Mucosa of rectum (tissue), 2 donors: ENCODE data around the gene PAQR4.

ENCODE experiments used
- H3K27ac ChIP-seq, 2 donors: one replicate each; pipeline ENCODE4 v1.7.0; 2013; ENCODE audit warnings: inconsistent platforms in 2 of 2, low read depth in 2 of 2, low read length in 2 of 2
- H3K27me3 ChIP-seq, 2 donors: one replicate each; pipeline ENCODE4 v1.7.0; 2013; ENCODE audit warnings: low read length in 2 of 2; ENCODE audit not compliant: control insufficient read depth in 2 of 2, insufficient read depth in 2 of 2
- H3K36me3 ChIP-seq, 2 donors: one replicate each; pipeline ENCODE4 v1.7.0; 2013; ENCODE audit warnings: low read length in 2 of 2; ENCODE audit not compliant: control insufficient read depth in 2 of 2, insufficient read depth in 2 of 2
- H3K4me1 ChIP-seq, 2 donors: one replicate each; pipeline ENCODE4 v1.7.0; 2013; ENCODE audit warnings: low read length in 2 of 2, mild to moderate bottlenecking in 1 of 2; ENCODE audit not compliant: control insufficient read depth in 2 of 2, insufficient read depth in 2 of 2
- H3K4me3 ChIP-seq, 2 donors: one replicate each; pipeline ENCODE4 v1.7.0; 2013; ENCODE audit warnings: low read length in 2 of 2
- H3K9ac ChIP-seq, 2 donors: one replicate each; pipeline ENCODE4 v1.7.0; 2013; ENCODE audit warnings: low read length in 2 of 2, low read depth in 1 of 2, mild to moderate bottlenecking in 1 of 2
- H3K9me3 ChIP-seq, 2 donors: one replicate each; pipeline ENCODE4 v1.7.0; 2013; ENCODE audit warnings: low read length in 2 of 2; ENCODE audit not compliant: control insufficient read depth in 2 of 2
- donor health status: healthy.
- donor health status: Normal muscosa, but diverticular disease.

The PAQR4 gene

DNA sequence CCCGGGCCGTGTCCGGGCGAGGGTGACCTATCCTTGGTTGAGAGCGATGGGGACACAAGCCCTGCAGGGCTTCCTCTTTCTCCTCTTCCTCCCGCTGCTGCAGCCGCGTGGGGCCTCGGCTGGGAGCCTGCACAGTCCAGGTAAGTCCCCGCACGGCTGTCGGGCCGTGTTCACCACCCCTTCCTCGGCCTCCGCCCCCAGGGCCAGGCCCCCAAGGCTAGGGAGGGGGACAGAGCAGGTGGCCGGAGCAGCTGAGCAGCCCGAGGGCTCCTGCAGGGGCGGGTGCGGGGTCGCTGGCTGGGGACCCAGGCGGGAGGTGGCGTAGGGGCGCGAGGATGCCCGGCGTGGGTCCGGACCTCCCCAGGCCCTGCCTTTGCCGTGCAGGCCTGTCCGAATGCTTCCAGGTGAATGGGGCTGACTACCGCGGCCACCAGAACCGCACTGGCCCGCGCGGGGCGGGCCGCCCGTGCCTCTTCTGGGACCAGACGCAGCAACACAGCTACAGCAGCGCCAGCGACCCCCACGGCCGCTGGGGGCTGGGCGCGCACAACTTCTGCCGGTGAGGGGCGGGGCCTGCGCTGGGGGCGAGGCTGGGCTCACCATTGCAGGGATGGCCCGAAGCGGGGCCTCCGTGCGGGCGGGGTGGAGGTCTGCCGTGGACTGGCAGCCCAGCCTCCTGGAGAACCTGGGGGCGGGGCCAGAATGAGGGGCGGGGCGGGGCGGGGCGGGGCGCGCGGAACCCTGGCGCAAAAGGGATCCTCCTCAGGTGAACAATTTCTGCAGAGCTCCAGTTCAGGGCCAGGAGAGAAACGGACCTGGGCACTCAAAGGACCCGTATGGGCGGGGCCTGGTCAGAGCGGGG is 4.4 kb upstream of the PAQR4 start:
- H3K4me3 ChIP-seq: peak overlapping the region in 1 of 2 donors; percentile 43
- H3K9me3 ChIP-seq: no peaks in the 10 kb centered on the region
- no peak overlapping the region for H3K27ac ChIP-seq
- peaks cover 20 to 25% of the 10 kb centered on the region in 2 donors for H3K4me1 ChIP-seq
- H3K27me3 ChIP-seq: peaks cover 32 to 45% of the 10 kb centered on the region in 2 donors
- H3K9ac ChIP-seq: no peak overlapping the region
- no peaks in the 10 kb centered on the region for H3K36me3 ChIP-seq

DNA sequence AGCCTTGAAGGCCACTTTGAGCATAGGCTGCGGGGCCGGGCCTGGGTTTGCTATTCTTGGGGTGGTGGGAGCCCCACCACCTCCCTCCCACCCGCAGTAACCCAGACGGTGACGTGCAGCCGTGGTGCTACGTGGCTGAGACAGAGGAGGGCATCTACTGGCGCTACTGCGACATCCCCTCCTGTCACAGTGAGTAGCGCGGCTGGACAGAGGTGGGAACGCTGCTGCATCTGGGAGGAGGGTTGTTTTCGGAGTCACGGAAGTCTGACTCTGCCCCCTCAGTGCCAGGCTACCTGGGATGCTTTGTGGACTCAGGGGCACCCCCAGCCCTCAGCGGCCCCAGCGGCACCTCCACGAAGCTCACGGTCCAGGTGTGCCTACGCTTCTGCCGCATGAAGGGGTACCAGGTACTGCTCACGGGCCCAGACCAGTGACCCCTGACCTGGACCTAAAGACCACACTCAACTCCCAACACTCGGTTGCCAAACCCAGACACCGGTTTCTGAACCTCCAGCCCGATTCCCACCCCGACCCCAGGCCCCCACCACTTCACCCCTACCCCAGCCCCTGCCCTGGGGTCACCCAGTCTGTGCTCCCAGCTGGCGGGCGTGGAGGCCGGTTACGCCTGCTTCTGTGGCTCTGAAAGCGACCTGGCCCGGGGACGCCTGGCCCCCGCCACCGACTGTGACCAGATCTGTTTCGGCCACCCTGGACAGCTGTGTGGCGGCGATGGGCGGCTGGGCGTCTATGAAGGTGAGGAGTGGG is 2.9 kb upstream of the PAQR4 start:
- Histone ChIP-seq H3K36me3 (no peaks in the 10 kb centered on the region), H3K9me3 (no peaks in the 10 kb centered on the region), H3K9ac (no peak overlapping the region), H3K27me3 (peaks cover 32 to 45% of the 10 kb centered on the region in 2 donors), H3K27ac (no peak overlapping the region), H3K4me1 (peaks cover 27 to 37% of the 10 kb centered on the region in 2 donors), H3K4me3 (peak overlapping the region in 1 of 2 donors; percentile 35)

DNA sequence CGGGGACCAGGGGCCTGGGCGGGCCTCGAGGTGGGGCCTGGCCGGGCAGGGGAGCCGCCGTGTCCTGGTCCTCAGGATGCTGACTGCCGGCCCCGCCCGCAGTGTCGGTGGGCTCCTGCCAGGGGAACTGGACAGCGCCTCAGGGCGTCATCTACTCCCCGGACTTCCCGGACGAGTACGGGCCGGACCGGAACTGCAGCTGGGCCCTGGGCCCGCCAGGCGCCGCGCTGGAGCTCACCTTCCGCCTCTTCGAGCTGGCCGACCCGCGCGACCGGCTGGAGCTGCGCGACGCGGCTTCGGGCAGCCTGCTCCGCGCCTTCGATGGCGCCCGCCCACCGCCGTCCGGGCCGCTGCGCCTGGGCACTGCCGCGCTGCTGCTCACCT is 2.3 kb upstream of the PAQR4 start:
- Histone ChIP-seq H3K36me3 (no peaks in the 10 kb centered on the region), H3K9me3 (no peaks in the 10 kb centered on the region), H3K4me3 (peak overlapping the region in 1 of 2 donors; percentile 35), H3K4me1 (peaks cover 24 to 37% of the 10 kb centered on the region in 2 donors), H3K9ac (peak overlapping the region in 1 of 2 donors; percentile 16), H3K27me3 (peaks cover 29 to 42% of the 10 kb centered on the region in 2 donors), H3K27ac (no peak overlapping the region)

DNA sequence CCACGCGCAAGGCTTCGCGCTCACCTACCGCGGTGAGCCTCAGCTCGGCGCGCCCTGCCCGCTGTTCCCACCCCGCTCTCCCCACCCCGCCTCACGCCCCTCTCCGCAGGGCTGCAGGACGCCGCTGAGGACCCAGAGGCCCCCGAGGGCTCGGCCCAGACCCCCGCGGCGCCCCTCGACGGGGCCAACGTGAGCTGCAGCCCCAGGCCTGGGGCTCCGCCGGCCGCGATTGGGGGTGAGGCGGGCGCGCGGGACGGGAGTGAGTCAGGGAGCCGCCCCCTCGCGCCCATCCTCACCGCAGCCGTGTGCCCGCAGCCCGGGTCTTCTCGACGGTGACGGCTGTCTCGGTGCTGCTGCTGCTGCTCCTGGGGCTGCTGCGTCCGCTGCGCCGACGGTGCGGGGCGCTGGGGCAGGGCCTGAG is 1.9 kb upstream of the PAQR4 start:
- Histone ChIP-seq H3K9ac (no peak overlapping the region), H3K27me3 (peaks cover 25 to 38% of the 10 kb centered on the region in 2 donors), H3K9me3 (no peaks in the 10 kb centered on the region), H3K27ac (no peak overlapping the region), H3K4me3 (no peak overlapping the region), H3K4me1 (peaks cover 23 to 37% of the 10 kb centered on the region in 2 donors), H3K36me3 (no peaks in the 10 kb centered on the region)

DNA sequence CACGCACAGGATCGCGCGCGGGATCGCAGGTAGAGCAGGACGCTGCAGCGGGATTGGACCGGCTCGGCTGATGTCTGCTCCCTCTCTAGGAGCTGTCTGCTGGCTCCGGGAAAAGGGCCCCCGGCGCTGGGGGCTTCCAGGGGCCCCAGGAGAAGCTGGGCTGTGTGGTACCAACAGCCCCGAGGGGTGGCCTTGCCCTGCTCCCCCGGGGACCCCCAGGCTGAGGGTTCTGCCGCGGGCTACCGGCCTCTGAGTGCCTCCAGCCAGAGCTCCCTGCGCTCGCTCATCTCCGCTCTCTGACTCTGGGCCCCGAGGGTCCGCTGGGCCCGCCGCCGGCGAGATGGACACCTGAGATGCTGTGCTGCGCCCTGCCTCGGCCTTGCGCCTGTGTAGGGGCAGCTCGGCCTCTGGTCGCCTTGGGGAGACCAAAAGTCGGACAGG is 1.4 kb upstream of the PAQR4 start:
- H3K4me1 ChIP-seq: peaks cover 23 to 37% of the 10 kb centered on the region in 2 donors

DNA sequence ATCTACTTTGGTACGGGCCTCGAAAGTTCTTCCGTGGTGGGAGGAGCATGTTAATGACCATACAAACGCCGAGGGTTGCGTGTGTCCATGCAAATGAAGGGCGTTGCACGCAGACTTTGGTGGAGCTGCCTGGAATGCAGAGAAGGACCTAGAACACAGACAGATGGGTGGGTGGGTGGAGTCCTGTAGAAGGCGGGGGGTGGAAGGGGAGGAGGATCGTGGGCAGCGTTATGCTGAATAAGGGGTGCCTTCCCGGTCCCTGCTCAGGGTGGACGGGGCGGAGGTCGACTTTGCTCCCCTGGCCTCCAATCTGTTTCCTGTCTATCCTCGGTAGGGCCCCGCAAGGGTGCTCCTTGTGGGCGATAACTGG is 795 bp upstream of the PAQR4 start:
- Histone ChIP-seq H3K4me1 (peaks cover 23 to 37% of the 10 kb centered on the region in 2 donors), H3K9ac (peak overlapping the region; percentile 32 to 75), H3K36me3 (no peaks in the 10 kb centered on the region), H3K9me3 (no peaks in the 10 kb centered on the region), H3K4me3 (peak overlapping the region; percentile 69 to 78), H3K27me3 (peaks cover 18 to 30% of the 10 kb centered on the region in 2 donors), H3K27ac (peak overlapping the region; percentile 59 to 68)

More for the DNA sequence above, 1.4 kb upstream of the PAQR4 start:
- no peak overlapping the region for H3K9ac ChIP-seq
- no peak overlapping the region for H3K27ac ChIP-seq
- H3K9me3 ChIP-seq: no peaks in the 10 kb centered on the region
- peak overlapping the region in 1 of 2 donors; percentile 78 for H3K4me3 ChIP-seq
- H3K27me3 ChIP-seq: peaks cover 20 to 32% of the 10 kb centered on the region in 2 donors
- no peaks in the 10 kb centered on the region for H3K36me3 ChIP-seq

DNA sequence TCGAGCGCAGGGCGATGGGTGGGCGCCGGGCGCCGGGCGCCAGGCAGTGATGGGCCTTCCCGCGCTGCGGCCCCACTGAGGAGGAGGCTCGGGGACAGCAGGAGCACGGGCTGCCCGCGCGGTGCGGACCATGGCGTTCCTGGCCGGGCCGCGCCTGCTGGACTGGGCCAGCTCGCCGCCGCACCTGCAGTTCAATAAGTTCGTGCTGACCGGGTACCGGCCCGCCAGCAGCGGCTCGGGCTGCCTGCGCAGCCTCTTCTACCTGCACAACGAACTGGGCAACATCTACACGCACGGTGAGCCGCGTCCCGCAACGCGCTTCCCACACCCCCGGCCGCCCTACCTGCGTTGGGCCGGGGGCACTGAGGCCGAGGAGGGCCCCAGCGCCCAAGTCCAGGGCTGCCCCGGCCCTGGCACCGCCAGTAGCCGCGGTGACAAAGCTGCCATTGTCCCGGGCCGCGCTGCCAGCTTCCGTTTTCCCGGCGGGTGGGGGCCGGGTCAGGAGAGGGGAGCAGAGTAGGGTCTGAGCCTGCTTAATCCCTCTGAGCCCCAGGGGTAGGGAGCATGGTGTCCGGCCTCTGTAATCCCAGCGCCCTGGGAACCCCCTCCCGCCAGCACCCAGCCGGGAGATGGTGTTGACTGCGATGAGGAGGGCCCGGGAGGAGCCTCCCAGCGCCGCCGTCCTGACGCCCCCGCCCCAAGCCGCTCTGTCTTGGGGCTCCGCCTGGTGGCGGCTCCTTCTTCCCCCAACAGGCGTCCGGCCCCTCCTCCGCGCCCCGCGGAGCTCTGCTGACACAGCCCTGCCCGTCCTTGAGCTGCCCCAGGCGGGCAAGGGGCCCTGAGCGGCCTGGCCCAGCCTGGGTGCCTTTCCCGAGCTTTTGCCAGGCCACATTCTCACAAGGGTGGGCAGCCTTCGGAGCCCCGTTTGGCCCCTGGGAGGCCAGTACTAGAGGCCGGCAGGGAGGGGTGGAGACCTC is 685 bp downstream of the PAQR4 start:
- no peaks in the 10 kb centered on the region for H3K36me3 ChIP-seq
- no peaks in the 10 kb centered on the region for H3K9me3 ChIP-seq
- H3K9ac ChIP-seq: peak overlapping the region; percentile 70 to 75
- peaks cover 16 to 30% of the 10 kb centered on the region in 2 donors for H3K4me1 ChIP-seq
- peak overlapping the region; percentile 59 to 68 for H3K27ac ChIP-seq
- peaks cover 16% of the 10 kb centered on the region in 2 donors for H3K27me3 ChIP-seq
- peak overlapping the region; percentile 69 to 78 for H3K4me3 ChIP-seq

DNA sequence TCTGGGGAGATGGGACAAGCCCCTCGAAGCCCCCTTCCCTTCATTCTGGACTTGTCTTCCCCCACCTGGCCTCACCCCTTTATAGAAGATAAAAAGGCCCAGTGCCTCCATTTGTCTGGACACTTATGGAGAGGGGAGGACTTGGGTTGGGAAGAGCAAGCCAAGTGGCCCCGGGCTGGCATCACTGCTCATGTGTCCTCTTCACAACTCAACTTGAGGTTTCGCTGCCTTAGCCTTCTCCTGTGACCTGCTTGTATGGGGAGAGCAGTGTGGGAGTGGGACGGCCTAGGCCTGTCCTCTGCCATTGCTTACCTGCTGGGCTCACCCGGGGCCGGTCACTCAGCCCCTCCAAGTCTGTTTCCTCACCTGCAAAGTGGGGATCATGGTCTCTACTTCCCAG is 1.4 kb downstream of the PAQR4 start:
- H3K36me3 ChIP-seq: no peaks in the 10 kb centered on the region
- peaks cover 16% of the 10 kb centered on the region in 2 donors for H3K27me3 ChIP-seq
- no peak overlapping the region for H3K27ac ChIP-seq
- peak overlapping the region in 1 of 2 donors; percentile 75 for H3K9ac ChIP-seq
- H3K4me3 ChIP-seq: peak overlapping the region in 1 of 2 donors; percentile 78
- no peaks in the 10 kb centered on the region for H3K9me3 ChIP-seq
- H3K4me1 ChIP-seq: peaks cover 16 to 30% of the 10 kb centered on the region in 2 donors

DNA sequence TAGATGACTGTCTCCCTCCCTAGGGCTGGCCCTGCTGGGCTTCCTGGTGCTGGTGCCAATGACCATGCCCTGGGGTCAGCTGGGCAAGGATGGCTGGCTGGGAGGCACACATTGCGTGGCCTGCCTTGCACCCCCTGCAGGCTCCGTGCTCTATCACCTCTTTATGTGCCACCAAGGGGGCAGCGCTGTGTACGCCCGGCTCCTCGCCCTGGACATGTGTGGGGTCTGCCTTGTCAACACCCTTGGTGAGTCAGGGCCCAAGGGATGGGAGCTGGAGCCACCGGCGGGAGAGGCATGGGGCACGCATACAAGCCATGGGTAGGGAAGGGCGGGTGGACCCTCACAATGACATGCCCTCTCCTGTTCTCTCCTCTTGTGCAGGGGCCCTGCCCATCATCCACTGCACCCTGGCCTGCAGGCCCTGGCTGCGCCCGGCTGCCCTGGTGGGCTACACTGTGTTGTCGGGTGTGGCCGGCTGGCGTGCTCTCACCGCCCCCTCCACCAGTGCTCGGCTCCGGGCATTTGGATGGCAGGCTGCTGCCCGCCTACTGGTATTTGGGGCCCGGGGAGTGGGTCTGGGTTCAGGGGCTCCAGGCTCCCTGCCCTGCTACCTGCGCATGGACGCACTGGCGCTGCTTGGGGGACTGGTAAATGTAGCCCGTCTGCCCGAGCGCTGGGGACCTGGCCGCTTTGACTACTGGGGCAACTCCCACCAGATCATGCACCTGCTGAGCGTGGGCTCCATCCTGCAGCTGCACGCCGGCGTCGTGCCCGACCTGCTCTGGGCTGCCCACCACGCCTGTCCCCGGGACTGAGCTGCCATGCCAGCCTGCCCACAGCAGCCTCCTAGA is 2.2 kb downstream of the PAQR4 start:
- Histone ChIP-seq H3K9ac (no peak overlapping the region), H3K9me3 (no peaks in the 10 kb centered on the region), H3K27me3 (peaks cover 8% of the 10 kb centered on the region in 2 donors), H3K4me1 (peaks cover 16 to 27% of the 10 kb centered on the region in 2 donors), H3K4me3 (no peak overlapping the region), H3K27ac (no peak overlapping the region), H3K36me3 (no peaks in the 10 kb centered on the region)
